GM20000 (cell line): Measurements from ENCODE around the gene ZIC1.

Source experiments
- DNase-seq: peaks from one replicate; pipeline ENCODE4 v3.0.0; 2012; ENCODE audit warnings: low spot score
- CTCF ChIP-seq: IDR thresholded peaks from 2 replicates; pipeline ENCODE4 v1.5.1; 2012; ENCODE audit warnings: mild to moderate bottlenecking, control low read depth; ENCODE audit errors: extremely low read depth, missing control alignments

ZIC1 gene

GRCh38 chr3:147398813-147399534 lies 10.2 kb upstream of the ZIC1 start:
- no peak for DNase-seq
- TF ChIP-seq CTCF = no peak

GRCh38 chr3:147400111-147400510 lies 9.1 kb upstream of the ZIC1 start:
- TF ChIP-seq CTCF = no peak
- no peak for DNase-seq

- no peak for TF ChIP-seq CTCF
- DNase-seq = no peak
Observed at GRCh38 chr3:147400999-147401398, 8.2 kb upstream of the ZIC1 start.

DNA sequence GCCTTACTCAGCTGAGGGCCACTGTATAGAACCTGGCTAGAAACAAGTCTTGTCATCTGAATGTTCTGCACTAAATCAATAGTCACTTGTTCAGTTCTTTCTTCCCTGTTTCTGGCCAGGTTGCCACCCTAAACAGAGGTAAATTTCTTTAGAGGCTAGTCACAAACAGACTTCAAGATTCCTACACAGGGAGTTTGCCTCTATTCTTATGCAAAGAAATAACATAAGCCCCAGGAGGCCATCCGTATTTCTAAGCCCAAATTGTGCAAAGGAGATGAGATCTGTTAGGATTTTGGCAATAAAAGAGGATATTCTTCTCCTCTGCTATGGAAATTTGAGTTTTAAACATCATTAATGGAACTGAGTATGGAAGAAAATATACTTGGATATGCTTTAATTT lies 7.7 kb upstream of the ZIC1 start:
- DNase-seq = no peak
- TF ChIP-seq CTCF = no peak

- no peak for TF ChIP-seq CTCF
- no peak for DNase-seq
Observed at GRCh38 chr3:147402159-147402558, 7.0 kb upstream of the ZIC1 start.

GRCh38 chr3:147403511-147403910 lies 5.7 kb upstream of the ZIC1 start:
- no peak for DNase-seq
- no peak for TF ChIP-seq CTCF

DNA sequence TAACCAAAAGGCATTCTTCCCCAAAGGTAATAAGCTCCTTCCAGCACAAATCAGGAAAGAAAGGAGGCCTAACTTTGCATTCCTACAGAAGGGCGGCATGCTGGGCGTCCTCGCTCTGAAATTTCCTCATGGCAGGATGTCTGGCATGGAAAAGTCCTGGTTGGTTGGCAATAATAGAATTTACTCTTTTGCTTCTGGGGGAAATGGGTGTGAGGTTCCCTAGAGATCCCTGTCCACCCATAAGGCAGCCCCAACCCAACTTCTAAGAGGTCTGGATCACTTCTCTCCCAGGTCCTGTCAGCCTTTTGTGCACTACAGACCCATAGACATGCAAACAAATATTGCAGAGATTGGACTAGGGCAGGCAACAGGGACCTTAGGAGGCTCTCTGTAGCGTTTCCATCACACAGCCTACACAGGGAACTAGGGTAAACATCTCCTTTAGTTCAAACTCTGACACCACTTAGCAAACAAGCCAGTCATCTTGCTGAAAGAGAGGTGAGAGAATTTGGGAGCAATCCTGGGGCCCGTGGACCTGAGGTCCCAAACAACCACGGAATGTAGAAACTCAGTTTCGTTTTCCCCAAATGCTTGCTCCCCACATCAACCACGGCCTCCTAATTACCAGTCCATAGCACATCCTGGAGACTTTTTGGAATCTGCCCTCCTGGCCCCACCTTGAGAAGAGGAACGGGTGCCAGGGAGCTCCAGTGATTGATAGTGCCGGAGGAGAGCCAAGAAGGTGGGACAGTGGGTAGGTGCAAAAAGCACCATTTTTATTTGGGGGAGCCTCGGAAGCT lies 5.0 kb upstream of the ZIC1 start:
- no peak for TF ChIP-seq CTCF
- no peak for DNase-seq
